Sigmoid colon (tissue), 7 donors: ENCODE data around the gene ZNF800. TPM values are rescaled to one million over a fixed set of nuclear protein-coding genes. Genes with fewer than 3 reads are reported as not detected.

Experiments used
- DNase-seq: peaks from one replicate; pipeline ENCODE4 v3.0.0-alpha.2; 2019
- H3K27ac ChIP-seq, 4 donors: fragments of 200-600 bp; sonication (generic); one replicate each; pipeline ENCODE4 v1.5.1; 2016 to 2019; ENCODE audit warnings: mild to moderate bottlenecking in 1 of 4
- H3K27me3 ChIP-seq, 3 donors: fragments of 200-600 bp; sonication (generic); one replicate each; pipeline ENCODE4 v1.5.1; 2019; ENCODE audit warnings: mild to moderate bottlenecking in 1 of 3
- H3K36me3 ChIP-seq, 4 donors: fragments of 200-600 bp; sonication (generic); one replicate each; pipeline ENCODE4 v1.5.1; 2016 to 2019
- H3K4me1 ChIP-seq, 4 donors: fragments of 200-600 bp; sonication (generic); one replicate each; pipeline ENCODE4 v1.5.1; 2017 to 2019
- H3K4me3 ChIP-seq, 4 donors: fragments of 200-600 bp; sonication (generic); one replicate each; pipeline ENCODE4 v1.5.1; 2017 to 2019; ENCODE audit warnings: mild to moderate bottlenecking in 2 of 4, moderate library complexity in 1 of 4
- H3K9me3 ChIP-seq, 4 donors: fragments of 200-600 bp in 3 of 4; sonication (generic) in 3 of 4; one replicate each; pipeline versions ENCODE4 v1.5.1 to v1.6.1; 2013 to 2019
- EP300 ChIP-seq, 4 donors: sonication (generic); formaldehyde crosslinking; IDR thresholded peaks; one replicate each; pipeline ENCODE4 v1.6.1; 2017; ENCODE audit warnings: antibody characterized with exemption in 4 of 4
- POLR2A ChIP-seq, 2 donors: fragments of 450-650 bp; IDR thresholded peaks; one replicate each; pipeline ENCODE4 v1.6.1; 2016; ENCODE audit warnings: antibody characterized with exemption in 2 of 2, mild to moderate bottlenecking in 2 of 2, moderate library complexity in 2 of 2
- POLR2AphosphoS5 ChIP-seq, 4 donors: sonication (generic); formaldehyde crosslinking; IDR thresholded peaks; one replicate each; pipeline ENCODE4 v1.6.1; 2017; ENCODE audit warnings: antibody characterized with exemption in 4 of 4
- WGBS, 2 donors: extraction: QIAGEN DNeasy Blood & Tissue Kit; methylation state at CpG; one replicate each; pipeline ENCODE4 v1.1.7; 2013; 5-methylcytosine and 5-hydroxymethylcytosine counted together
- intact Hi-C: fragments of 100-400 bp; cut with DNase I; formaldehyde crosslinking; loops from one replicate; pipeline ENCODE4 v1.15.1; 2023
- polyA plus RNA-seq, 3 donors: library from polyadenylated mRNA; stranded (reverse); fragments of 200-250 nt; gene quantifications; one replicate each; pipeline ENCODE4 v1.2.3, GENCODE V29; 2013
- total RNA-seq, 4 donors: library from RNA; depleted of rRNA; stranded (reverse); fragments of >200 nt; gene quantifications; one replicate each; pipeline ENCODE4 v1.1.0, GENCODE V29; 2016
- TF ChIP-seq, protein P1 (sequence below), 4 experiments: fragments of 450-650 bp in 3 of 4; fragments of 200-600 bp in 1 of 4; IDR thresholded peaks; one replicate each; pipeline ENCODE4 v1.5.1; 2016 to 2019; ENCODE audit warnings: antibody characterized with exemption in 4 of 4, mild to moderate bottlenecking in 3 of 4, moderate library complexity in 2 of 4
- donor health status: healthy with polysubstance abuse.
- donor health status: Bipolar disorder and iron deficiency.
- donor health status: healthy.

The ZNF800 gene
- total and polyA plus RNA-seq, 7 donors = 3.6 to 39.1 (median 29.2) TPM

DNA sequence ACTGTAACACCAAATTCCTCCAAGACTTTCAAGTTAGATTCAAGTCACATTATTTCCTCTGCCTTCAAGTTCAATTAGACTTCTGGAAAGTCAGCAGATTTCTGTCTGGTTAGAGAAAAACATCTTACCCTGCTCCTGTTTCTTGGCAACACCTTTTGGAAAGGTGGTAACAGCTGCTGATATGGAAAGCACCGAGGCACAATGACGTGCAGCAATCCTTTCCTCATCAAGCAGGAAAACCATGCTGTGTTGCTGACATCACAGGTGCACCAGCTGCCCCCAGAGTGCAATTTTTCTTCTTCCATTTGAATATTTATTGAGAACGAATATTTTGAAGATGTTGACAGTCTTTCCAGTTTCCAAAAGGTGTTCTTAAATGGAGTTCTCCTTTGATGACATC lies 41.9 kb downstream of the ZNF800 start:
- Histone ChIP-seq H3K27me3 (no peaks in the 10 kb centered on the region), H3K36me3 (peaks cover 0 to 3% (median 0%) of the 10 kb centered on the region in 4 donors), H3K9me3 (no peaks in the 10 kb centered on the region), H3K4me3 (no peak overlapping the region), H3K27ac (no peak overlapping the region), H3K4me1 (peaks cover 0 to 8% (median 5%) of the 10 kb centered on the region in 4 donors)
- intact Hi-C loops = no loop called here
- WGBS, 2 donors = 76 to 77% methylated on average over 3 of the region's 3 CpGs
- TF ChIP-seq, protein P1, sequence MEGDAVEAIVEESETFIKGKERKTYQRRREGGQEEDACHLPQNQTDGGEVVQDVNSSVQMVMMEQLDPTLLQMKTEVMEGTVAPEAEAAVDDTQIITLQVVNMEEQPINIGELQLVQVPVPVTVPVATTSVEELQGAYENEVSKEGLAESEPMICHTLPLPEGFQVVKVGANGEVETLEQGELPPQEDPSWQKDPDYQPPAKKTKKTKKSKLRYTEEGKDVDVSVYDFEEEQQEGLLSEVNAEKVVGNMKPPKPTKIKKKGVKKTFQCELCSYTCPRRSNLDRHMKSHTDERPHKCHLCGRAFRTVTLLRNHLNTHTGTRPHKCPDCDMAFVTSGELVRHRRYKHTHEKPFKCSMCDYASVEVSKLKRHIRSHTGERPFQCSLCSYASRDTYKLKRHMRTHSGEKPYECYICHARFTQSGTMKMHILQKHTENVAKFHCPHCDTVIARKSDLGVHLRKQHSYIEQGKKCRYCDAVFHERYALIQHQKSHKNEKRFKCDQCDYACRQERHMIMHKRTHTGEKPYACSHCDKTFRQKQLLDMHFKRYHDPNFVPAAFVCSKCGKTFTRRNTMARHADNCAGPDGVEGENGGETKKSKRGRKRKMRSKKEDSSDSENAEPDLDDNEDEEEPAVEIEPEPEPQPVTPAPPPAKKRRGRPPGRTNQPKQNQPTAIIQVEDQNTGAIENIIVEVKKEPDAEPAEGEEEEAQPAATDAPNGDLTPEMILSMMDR (IDR thresholded peaks at IDR 0.05) = no peak
- TF ChIP-seq POLR2AphosphoS5 (IDR thresholded peaks at IDR 0.05) (no peak), POLR2A (IDR thresholded peaks at IDR 0.05) (no peak), EP300 (IDR thresholded peaks at IDR 0.05) (no peak)
- DNase-seq = no peak

DNA sequence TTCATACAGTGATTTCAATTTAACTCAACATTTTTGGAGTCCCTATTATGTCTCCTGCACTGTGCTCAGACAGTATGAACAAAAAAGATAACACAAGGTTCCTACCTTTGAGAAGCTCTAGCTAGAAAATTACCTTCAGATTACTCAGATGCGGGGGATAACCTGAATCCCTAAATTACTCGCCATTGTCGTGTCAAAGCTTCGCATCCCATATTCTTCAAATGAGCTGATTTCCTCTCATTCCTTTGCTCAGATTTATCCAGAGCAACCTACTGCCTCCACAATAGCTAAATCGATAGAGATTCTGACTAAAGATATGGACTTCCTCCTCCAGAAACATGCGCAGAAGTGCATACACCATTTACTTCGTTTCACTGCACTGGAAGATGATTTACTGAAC lies 42.6 kb downstream of the ZNF800 start:
- Histone ChIP-seq H3K4me3 (no peak overlapping the region), H3K9me3 (no peaks in the 10 kb centered on the region), H3K27me3 (no peaks in the 10 kb centered on the region), H3K4me1 (peaks cover 0 to 8% (median 5%) of the 10 kb centered on the region in 4 donors), H3K27ac (no peak overlapping the region), H3K36me3 (peaks cover 0 to 2% (median 0%) of the 10 kb centered on the region in 4 donors)
- WGBS, 2 donors = 91% methylated on average over 7 of the region's 7 CpGs
- intact Hi-C loops = loop anchor here (5.0 to 10.0 kb wide), 2 partner anchors 42 to 165 kb away; partner anchors contain the start of gene ZNF800
- TF ChIP-seq EP300 (IDR thresholded peaks at IDR 0.05) (no peak), POLR2A (IDR thresholded peaks at IDR 0.05) (no peak), POLR2AphosphoS5 (IDR thresholded peaks at IDR 0.05) (no peak)
- TF ChIP-seq, protein P1 (IDR thresholded peaks at IDR 0.05) = no peak
- no peak for DNase-seq

DNA sequence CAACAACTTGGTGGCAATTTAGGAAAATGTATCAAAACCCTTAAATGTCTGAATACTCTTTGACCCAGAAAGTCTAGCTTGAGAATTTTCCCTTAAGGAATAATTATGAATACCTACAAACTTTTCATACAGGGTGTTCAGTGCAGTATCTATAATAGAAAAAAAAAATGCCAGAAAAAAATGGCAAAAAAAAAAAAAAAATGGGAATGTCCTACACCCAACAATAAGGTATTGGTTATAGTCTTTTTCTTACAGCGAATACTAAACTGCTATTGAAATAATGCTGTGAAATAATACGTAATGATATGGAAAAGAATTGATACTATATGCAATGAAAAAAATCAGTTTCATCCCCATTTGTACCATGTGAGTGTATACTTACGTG lies 44.3 kb downstream of the ZNF800 start:
- H3K27me3 ChIP-seq = no peaks in the 10 kb centered on the region
- H3K4me3 ChIP-seq = peak overlapping the region in 3 of 4 donors; percentile 37 to 42 (median 41)
- DNase-seq = no peak
- intact Hi-C loops = loop anchor here (5.0 to 10.0 kb wide), 2 partner anchors 44 to 167 kb away; partner anchors contain the start of gene ZNF800
- 97 to 98% methylated on average over 3 of the region's 3 CpGs for WGBS, 2 donors
- H3K27ac ChIP-seq = no peak overlapping the region
- no peaks in the 10 kb centered on the region for H3K36me3 ChIP-seq
- H3K4me1 ChIP-seq = peaks cover 0 to 8% (median 5%) of the 10 kb centered on the region in 4 donors
- TF ChIP-seq POLR2AphosphoS5 (IDR thresholded peaks at IDR 0.05) (no peak), EP300 (IDR thresholded peaks at IDR 0.05) (no peak), POLR2A (IDR thresholded peaks at IDR 0.05) (no peak)
- TF ChIP-seq, protein P1 (IDR thresholded peaks at IDR 0.05) = no peak
- no peaks in the 10 kb centered on the region for H3K9me3 ChIP-seq

DNA sequence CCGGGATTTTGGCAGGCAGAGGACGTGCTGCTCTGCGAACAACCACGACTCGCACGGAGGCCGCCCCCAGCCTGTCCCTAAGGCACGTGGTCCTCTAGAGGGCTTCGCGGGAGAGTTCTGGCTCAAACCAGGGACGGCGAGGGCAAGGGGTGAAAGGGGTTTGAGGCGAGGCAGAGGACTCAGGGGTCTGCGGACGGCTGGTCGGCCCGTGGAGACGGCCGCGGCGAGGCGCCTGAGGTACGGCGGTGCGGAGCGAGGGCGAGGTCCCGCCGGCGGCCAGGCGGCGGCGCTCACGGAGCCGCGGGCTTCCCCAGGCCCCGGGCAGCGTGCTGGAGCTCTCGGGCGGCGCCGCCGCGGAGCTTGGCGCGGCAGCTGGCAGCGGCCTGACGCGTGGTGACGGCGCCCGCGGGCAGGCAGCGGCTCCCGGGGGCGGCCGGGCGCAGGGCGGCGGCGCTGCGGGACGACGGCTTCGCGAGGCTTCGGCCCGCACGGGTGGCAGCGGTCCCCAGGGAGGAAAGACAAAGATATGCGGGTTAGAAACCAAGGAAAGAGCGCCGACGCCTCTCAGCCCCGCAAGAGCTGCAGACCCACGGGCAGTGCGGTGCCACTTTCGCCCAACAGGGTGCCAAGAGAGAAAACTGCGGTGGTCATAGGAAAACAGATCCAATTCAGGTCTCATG lies 44.8 kb downstream of the ZNF800 start:
- H3K4me3 ChIP-seq = peak overlapping the region in 3 of 4 donors; percentile 37 to 42 (median 41)
- H3K4me1 ChIP-seq = peaks cover 0 to 8% (median 5%) of the 10 kb centered on the region in 4 donors
- peak; percentile 71 for DNase-seq
- peaks cover 0 to 2% (median 0%) of the 10 kb centered on the region in 4 donors for H3K9me3 ChIP-seq
- 2 to 4% methylated on average over 79 of the region's 79 CpGs for WGBS, 2 donors
- intact Hi-C loops = loop anchor here (5.0 to 10.0 kb wide), 2 partner anchors 45 to 167 kb away; partner anchors contain the start of gene ZNF800
- H3K27me3 ChIP-seq = no peaks in the 10 kb centered on the region
- H3K36me3 ChIP-seq = no peaks in the 10 kb centered on the region
- no peak overlapping the region for H3K27ac ChIP-seq
- TF ChIP-seq POLR2A (IDR thresholded peaks at IDR 0.05) (no peak), POLR2AphosphoS5 (IDR thresholded peaks at IDR 0.05) (no peak), EP300 (IDR thresholded peaks at IDR 0.05) (no peak)
- TF ChIP-seq, protein P1 (IDR thresholded peaks at IDR 0.05) = peak in 3 of 4 experiments; percentile 8 to 47 (median 10)
